ENCODE data around the gene ACTR2. TPM values are rescaled to one million over a fixed set of nuclear protein-coding genes. Genes with fewer than 3 reads are reported as not detected.
"Not testable (repeated sequence)": the region's sequence is repeated elsewhere in the genome, so short reads cannot be mapped to it uniquely, and the experiment has no call there.

Gene ACTR2
- total RNA-seq, 1 donor from 2014 or later, result 70.0 TPM

DNA sequence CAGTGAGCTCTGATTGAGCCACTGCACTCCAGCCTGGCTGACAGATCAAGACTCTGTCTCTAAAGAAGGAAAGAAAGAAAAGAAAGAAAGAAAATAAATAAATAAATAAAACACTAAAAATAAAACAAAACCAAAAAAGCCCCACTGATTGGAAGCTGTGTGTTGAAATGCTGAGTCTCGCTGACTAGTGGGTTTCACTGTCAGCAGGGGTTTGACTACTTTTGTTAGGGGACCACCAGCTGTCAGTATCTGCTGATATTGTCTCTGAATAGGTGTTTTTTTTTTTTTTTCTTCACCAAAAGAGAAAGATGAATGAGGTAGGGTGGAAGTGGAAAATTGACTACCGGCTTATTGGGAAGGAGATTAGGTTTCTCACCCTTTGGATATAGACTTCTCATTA is 12.8 kb upstream of the ACTR2 start:
- no peaks in the 10 kb centered on the region for H3K9me3 ChIP-seq
- no peaks in the 10 kb centered on the region for H3K27me3 ChIP-seq
- no peak overlapping the region for H3K27ac ChIP-seq
- H3K36me3 ChIP-seq, result no peaks in the 10 kb centered on the region
- no peak for TF ChIP-seq POLR2AphosphoS5 (IDR thresholded peaks at IDR 0.05; ENCODE audit: insufficient read depth in 1 of 2, low read depth in 1 of 2)
- no peak for TF ChIP-seq POLR2A (IDR thresholded peaks at IDR 0.05)
- TF ChIP-seq, protein P1, sequence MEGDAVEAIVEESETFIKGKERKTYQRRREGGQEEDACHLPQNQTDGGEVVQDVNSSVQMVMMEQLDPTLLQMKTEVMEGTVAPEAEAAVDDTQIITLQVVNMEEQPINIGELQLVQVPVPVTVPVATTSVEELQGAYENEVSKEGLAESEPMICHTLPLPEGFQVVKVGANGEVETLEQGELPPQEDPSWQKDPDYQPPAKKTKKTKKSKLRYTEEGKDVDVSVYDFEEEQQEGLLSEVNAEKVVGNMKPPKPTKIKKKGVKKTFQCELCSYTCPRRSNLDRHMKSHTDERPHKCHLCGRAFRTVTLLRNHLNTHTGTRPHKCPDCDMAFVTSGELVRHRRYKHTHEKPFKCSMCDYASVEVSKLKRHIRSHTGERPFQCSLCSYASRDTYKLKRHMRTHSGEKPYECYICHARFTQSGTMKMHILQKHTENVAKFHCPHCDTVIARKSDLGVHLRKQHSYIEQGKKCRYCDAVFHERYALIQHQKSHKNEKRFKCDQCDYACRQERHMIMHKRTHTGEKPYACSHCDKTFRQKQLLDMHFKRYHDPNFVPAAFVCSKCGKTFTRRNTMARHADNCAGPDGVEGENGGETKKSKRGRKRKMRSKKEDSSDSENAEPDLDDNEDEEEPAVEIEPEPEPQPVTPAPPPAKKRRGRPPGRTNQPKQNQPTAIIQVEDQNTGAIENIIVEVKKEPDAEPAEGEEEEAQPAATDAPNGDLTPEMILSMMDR (IDR thresholded peaks at IDR 0.05), result no peak
- no peak overlapping the region for H3K4me3 ChIP-seq
- intact Hi-C loops (cut with DNase I), result no loop called here
- no peak for DNase-seq (ENCODE audit: extremely low spot score in 2 of 2)
- H3K4me1 ChIP-seq, result no peaks in the 10 kb centered on the region

DNA sequence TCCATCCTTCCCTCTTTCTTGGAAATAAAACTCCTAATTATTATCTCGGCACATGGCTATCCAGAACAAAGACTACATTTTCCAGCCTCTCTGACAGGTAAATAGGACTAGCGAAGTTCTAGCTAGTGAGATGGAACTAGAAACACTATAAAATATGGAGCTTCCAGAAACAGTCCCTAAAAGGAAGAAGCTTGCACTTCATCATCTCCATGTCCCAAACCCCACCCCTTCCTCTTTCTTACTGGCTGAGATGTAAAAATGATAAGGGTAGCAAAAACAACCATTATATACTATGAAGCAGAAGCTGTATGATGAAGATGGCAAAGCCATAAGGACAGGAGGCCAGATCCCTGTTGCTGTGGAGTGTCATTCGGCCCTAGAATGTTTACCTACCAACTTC is 11.7 kb upstream of the ACTR2 start:
- TF ChIP-seq POLR2A (IDR thresholded peaks at IDR 0.05) (no peak), POLR2AphosphoS5 (IDR thresholded peaks at IDR 0.05; ENCODE audit: insufficient read depth in 1 of 2, low read depth in 1 of 2) (no peak)
- TF ChIP-seq, protein P1 (IDR thresholded peaks at IDR 0.05), result no peak
- no peak for DNase-seq (ENCODE audit: extremely low spot score in 2 of 2)
- intact Hi-C loops (cut with DNase I), result no loop called here

DNA sequence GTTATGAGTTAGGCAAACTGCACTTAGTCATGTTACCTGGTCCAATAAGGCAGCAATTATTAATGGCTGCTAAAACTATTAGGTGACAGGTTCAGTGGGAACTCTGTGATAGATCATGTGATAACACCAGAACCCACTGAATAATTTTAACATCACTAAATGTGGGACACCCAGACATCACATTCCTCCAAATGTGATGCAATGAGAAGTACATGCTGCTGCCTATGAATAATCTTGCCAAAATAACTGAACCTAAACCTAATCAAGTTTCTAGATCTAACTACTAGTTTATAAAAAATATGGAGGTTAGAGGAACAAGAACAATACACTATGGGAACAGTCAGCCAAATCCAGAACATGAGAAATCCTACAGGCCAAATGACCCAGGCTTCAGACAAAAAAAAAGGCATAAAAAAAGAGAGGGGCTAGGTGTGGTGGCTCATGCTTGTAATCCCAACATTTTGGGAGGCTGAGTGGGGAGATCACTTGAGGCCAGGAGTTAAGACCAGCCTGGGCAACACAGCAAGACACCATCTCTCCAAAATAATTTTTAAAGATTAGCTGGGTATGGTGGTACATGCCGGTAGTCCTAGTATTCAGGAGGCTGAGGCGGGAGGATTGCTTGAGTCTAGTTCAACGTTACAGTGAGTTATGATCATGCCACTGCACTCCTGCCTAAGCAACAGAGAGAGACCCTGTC is 7.0 kb upstream of the ACTR2 start:
- intact Hi-C loops (cut with DNase I), result no loop called here
- DNase-seq (ENCODE audit: extremely low spot score in 2 of 2), result no peak
- TF ChIP-seq POLR2AphosphoS5 (IDR thresholded peaks at IDR 0.05; ENCODE audit: insufficient read depth in 1 of 2, low read depth in 1 of 2), result no peak
- TF ChIP-seq, protein P1 (IDR thresholded peaks at IDR 0.05), result no peak
- TF ChIP-seq POLR2A (IDR thresholded peaks at IDR 0.05), result no peak
- Histone ChIP-seq H3K4me1 (no peaks in the 10 kb centered on the region), H3K36me3 (no peaks in the 10 kb centered on the region), H3K27me3 (no peaks in the 10 kb centered on the region), H3K9me3 (no peaks in the 10 kb centered on the region), H3K4me3 (no peak overlapping the region), H3K27ac (no peak overlapping the region)

More for the DNA sequence above, 11.7 kb upstream of the ACTR2 start:
- H3K4me1 ChIP-seq, result no peaks in the 10 kb centered on the region
- H3K36me3 ChIP-seq, result no peaks in the 10 kb centered on the region
- no peaks in the 10 kb centered on the region for H3K27me3 ChIP-seq
- H3K27ac ChIP-seq, result no peak overlapping the region
- H3K9me3 ChIP-seq, result no peaks in the 10 kb centered on the region
- H3K4me3 ChIP-seq, result no peak overlapping the region

DNA sequence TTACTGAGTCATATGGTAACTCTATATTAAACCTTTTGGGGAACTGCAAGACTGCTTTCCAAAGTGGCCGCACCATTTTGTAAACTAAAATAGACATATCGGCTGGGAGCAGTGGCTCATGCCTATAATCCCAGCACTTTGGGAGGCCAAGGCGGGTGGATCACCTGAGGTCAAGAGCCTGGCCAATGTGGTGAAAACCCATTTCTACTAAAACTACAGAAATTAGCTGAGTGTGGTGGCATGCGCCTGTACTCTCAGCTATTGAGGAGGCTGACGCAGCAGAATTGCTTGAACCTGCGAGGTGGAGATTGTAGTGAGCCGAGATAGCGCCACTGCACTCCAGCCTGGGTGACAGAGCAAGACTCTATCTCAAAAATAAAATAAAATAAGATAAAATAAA is 6.4 kb upstream of the ACTR2 start:
- H3K4me3 ChIP-seq; H3K27me3 ChIP-seq; H3K4me1 ChIP-seq; H3K27ac ChIP-seq; DNase-seq (ENCODE audit: extremely low spot score in 2 of 2); H3K9me3 ChIP-seq; H3K36me3 ChIP-seq; intact Hi-C loops (cut with DNase I): not testable (repeated sequence)

DNA sequence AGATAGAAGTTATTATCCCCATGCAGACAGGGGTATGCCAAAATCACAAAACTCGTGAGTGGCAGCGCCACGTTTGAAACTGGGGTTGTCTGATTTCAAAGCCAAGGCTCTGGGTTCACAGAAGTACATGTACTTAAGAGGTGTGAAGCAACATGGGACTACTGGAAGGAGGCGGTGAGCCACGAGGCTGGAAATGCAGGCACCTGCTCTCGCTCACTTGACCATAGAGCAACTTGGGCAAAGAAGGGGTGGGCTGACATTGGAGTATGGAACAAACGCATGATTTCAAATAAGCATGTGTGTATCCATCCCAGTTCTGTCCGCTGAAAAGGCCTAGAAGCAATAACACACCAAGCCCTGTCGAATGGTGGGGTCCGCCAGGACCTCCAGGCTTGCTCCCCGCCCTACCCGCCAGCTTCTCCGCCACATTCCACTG is 593 bp upstream of the ACTR2 start:
- no peaks in the 10 kb centered on the region for H3K36me3 ChIP-seq
- TF ChIP-seq POLR2AphosphoS5 (IDR thresholded peaks at IDR 0.05; ENCODE audit: insufficient read depth in 1 of 2, low read depth in 1 of 2) (no peak), POLR2A (IDR thresholded peaks at IDR 0.05) (no peak)
- TF ChIP-seq, protein P1 (IDR thresholded peaks at IDR 0.05), result no peak
- peak overlapping the region; percentile 84 to 97 for H3K4me3 ChIP-seq
- H3K4me1 ChIP-seq, result peaks cover 47% of the 10 kb centered on the region
- H3K9me3 ChIP-seq, result no peaks in the 10 kb centered on the region
- no peaks in the 10 kb centered on the region for H3K27me3 ChIP-seq
- intact Hi-C loops (cut with DNase I), result loop anchor here (5.0 kb wide), 1 partner anchor 205 kb away; the partner anchor contains the start of gene SPRED2
- no peak for DNase-seq (ENCODE audit: extremely low spot score in 2 of 2)
- H3K27ac ChIP-seq, result peak overlapping the region; percentile 43
